ENCODE results near the gene MAB21L2. TPM values are rescaled to one million over a fixed set of nuclear protein-coding genes. Genes with fewer than 3 reads are reported as not detected.

MAB21L2 gene
- total RNA-seq: not detected in 2 replicates

DNA sequence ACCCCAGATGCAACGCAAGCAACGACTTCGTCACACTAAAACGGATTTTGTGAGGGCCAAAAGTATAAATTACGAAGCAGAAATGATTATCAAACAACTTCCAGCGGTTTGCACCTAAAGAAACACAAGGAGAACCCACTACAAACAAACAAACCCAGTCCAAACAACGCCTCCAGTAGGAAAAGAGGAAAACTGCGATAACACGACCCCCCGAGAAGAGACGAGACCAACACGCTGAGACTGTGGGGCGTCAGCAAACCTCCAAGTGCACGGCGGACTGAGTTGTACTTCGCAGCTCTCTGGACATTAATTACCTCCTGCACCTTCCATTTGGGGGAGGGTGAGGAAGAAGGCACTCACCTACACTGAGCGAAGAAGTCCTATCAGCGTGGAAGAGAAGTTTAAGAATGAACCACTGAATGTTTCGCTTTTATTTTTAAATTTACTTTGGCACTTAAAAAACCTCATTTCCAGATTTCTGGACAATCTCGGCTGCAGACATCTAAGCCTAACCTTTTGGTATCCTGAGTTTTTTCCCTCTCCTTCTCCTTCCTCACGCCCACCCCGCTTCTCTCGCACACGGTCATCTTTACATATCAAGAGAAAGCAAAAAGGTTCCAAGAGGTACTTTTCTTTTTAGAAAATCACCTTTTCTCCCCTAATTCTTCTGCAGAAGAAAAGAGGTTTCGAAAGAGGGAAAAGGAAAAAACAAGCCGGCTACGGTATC is at the start of gene MAB21L2:
Gene MAB21L2, plus strand, starts transcription at position 6 of the 727 bp plus-strand sequence. CDS start 879 bp downstream, outside the sequence.

